Superior temporal gyrus (tissue), 1 donor: Measurements from ENCODE around the gene CH25H.
"Not testable (repeated sequence)": the region's sequence is repeated elsewhere in the genome, so short reads cannot be mapped to it uniquely, and the experiment has no call there.

Experiments used
- DNase-seq: peaks from one replicate; pipeline ENCODE4 v3.0.0-alpha.2; 2016; ENCODE audit errors: extremely low spot score

CH25H gene

DNA sequence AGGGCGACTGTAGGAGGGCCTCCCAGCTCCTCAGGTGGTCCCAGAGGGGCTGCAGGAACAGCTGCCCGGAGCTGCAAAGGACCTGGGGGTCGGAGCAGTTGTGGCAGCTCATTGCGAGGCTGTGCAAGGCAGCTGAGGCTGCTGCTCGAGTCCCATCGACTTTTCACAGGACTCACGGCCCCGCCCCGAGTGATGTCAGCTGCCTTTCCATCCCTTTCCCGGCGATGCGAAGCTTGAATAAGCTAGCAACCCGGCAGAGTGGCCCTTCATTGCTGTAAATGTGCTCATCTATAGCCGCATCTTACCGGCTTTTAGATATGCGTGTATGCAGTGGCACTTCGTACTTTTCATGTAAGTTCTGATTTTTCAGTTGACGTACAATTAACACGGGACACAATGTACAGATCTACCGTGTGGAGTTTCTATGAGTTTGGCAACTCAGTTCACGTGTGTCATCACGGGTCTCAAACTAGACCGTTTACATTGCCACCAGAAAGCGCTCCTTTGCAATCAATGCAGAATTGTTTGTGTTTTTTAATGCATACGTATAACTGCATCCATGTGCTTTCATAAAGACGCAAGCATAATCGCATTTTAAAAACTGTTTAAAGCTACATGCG is at the start of gene CH25H:
Gene CH25H (minus strand): TSS at position 137 of the 620 bp plus-strand sequence. CDS start 25 bp downstream, at position 112.
- DNase-seq: peak; percentile 91

GRCh38 chr10:89256340-89256739 is 49.2 kb upstream of the CH25H start:
- no peak for DNase-seq

- no peak for DNase-seq
Observed at GRCh38 chr10:89255793-89256192, 48.7 kb upstream of the CH25H start.

GRCh38 chr10:89255091-89255579 is 48.0 kb upstream of the CH25H start:
- DNase-seq: not testable (repeated sequence)

DNA sequence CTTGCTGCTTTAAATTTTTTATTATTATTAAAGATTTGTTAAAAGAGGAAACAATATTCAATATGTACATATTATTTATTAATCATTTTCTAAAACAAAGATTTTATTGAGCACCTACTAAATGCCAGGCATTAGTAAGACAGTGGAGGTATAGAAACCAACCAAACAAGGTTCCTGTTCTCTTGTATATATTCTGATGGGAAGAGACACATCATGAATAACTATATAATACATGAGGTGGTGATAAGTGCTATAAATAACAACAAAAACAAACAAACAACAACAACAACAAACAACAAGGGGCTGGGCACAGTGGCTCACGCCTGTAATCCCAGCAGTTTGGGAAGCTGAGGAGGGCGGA is 45.1 kb upstream of the CH25H start:
- DNase-seq: no peak

- DNase-seq: peak; percentile 98
Observed at GRCh38 chr10:89251409-89252224, 44.5 kb upstream of the CH25H start, which contains the start of gene LIPA. Gene LIPA (minus strand): TSS chr10:89251775. CDS start chr10:89247648, 4,127 bp downstream.

DNA sequence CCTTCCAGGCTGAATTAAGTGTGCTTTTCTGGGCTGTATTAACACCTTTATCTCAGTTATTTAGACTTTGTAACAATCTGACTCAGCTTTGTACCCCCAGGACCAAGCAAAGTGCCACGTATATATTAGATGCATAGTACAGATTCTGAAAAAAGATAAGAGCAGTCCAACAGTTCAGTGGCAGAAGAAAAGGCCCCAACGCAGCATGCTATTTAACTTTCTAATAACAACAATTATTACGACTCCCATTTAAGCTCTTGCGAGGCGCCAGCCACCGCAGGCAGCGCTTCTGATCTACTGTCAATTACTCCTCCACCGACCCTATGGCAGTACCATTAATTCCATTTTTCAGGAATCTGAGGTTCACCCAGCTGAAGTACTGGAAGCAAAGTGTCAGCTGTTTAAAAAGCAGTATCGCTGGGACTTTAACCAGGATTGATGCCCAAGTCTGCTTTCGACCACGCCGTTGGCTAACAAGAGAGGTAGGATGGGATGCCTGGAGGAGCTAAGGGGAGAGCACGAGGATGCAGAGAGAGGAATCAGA is 43.8 kb upstream of the CH25H start:
- DNase-seq: no peak

DNA sequence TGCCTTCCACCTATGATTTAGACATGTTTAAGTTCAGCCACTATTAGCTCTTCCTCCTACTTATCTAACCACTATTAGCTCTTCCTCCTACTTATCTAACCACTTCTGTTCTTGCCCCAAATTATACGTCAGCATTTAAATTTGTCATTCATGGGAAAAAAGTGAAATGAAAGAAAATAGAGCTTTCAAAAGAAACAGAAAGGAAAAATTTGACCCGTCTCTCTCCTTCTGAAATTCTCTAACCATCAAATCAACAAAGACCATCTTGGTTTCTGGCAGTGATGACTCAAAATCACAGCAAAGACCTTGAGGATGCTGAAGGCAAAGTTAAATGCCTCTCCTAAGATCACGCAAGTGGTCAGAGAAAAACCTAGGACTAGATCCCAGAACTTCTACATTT is 41.9 kb upstream of the CH25H start:
- DNase-seq: no peak

DNA sequence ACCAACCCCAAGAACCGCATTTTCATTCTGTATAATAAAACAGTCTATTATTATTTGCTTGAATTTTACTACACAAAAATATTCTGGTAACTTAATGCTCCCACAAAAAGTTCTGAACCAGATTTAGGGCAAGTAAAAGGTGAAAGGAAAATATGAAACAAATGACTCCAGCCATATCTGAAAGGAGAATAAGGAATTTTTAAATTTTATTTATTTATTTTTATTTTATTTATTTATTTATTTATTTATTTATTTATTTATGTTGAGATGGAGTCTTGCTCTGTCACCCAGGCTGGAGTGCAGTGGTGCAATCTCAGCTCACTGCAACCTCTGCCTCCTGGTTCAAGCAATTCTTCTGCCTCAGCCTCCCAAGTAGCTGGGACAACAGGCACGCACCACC is 40.5 kb upstream of the CH25H start:
- not testable (repeated sequence) for DNase-seq

DNA sequence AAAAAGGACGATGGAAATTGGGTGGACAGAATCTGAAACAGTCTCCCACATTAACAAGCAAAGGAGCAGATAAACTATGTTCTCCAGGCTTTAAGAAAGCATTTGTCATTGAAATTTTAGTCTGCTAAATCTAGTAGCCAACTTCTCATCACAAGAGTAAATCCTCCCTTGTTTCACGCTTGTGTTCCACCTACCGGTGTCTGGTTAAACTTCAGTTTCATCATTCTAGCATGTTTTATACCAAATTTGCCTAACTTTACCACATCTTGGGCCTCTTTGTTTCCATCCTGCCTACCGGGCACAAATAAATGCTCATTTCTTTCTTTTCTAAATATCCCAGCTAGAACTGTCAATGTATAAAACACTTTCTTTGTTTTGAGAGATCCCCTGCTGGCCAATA is 38.7 kb upstream of the CH25H start:
- DNase-seq: peak; percentile 77

DNA sequence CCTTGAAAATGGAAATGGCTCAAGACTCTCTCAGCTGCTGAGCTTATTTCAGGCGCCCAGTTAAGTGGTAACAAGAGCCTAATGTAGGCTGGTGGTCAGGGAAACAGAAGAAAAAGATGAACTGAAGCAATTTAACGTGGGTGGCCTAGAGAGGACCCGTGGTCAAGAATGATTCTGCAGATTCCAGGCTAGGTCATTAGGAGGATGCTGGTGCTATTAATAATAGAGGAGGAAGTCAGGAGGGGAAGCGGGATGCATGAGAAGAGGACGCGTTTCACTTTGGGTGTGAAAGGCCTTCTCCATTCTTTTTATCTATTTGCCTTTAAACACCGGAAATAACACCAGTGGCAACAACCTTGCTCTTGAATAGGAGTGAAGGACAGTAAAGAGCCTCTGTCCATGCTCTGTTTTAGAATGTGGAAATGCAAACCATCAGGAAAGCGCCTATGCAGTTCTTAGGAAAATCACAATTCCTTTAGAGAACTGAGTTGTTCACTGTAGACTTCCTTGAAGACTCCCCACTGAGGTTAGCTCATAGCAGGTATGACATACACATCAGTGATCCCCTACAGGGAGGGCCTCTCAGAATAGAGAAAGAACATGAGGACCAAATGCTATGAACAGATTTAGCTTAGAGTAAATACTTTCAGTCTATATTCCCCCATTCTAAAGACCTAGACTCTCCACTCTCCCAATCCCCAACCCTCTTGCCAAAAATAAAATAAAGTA is 35.9 kb upstream of the CH25H start:
- no peak for DNase-seq

DNA sequence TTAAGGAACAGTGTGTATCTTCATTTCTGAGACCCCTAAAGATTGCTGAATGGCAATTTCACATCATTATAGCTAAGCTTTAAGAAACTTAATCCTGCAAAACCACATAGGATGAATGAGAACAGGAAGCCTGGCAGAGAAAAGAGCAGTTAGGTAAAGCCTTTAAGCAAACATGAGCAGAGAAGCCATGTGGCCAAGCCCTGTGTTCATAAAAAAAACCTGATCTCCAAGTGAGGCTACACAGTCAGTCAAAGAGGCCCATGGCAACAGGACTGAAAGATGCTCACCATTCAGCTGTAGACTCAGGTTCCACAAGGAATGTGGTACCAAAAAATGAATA is 35.2 kb upstream of the CH25H start:
- no peak for DNase-seq

GRCh38 chr10:89241486-89242344 is 34.6 kb upstream of the CH25H start:
- no peak for DNase-seq

DNA sequence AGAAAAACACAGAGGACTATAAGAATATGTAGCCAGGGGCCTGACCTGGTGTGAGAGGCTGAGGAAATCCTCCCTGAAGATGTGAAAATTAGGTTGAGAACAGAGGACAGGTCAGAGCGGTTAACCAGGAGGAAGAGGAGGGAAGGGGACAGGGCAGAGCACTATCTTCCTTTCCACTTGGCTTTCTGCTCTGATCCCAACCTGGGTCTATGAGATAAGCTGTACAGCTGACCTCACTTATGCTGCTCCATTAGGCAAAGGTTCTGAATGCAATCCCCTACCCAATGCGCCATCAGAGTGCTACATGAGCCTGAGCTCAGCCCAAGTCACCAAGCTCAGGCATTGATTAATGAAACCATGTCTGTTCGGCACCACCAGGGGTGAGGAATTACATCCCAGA is 33.9 kb upstream of the CH25H start:
- no peak for DNase-seq

DNA sequence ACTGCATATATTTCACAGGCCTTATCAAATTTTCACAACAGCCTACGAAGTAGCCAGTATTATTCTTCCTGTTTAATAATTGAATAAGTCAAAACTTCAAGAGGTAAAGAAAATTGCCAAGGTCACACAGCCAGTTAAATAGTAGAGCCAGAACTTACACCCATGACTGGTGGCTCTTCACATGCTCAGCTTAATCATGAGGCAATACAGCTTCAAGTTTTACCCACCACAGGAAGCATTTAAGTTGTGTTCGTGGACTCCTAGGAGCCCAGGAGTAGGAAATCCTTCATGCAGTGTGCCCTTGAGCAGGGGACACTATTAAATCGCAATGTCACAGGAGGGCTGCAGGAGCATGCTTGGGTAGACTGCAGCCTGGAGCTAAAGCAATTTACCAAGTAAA is 33.4 kb upstream of the CH25H start:
- no peak for DNase-seq

GRCh38 chr10:89238956-89239644 is 32.0 kb upstream of the CH25H start:
- no peak for DNase-seq

DNA sequence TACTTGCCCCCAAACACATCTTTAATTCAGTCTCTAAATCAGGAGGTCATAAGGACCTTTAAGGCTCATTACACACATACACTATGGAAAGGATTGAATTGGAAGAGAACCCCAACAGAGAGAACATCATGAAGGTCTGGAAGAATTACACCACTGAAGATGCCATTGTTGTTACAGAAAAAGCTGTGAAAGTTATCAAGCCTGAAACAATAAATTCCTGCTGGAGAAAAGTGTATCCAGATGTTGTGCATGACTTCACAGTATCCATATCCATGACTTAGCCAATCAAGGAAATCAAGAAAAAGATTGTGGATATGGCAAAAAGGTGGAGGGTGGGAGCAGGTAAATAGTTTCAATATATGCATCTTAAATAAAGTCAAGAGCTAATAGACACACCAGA is 30.7 kb upstream of the CH25H start:
- DNase-seq: no peak

GRCh38 chr10:89236226-89236797 is 29.2 kb upstream of the CH25H start:
- no peak for DNase-seq

GRCh38 chr10:89235073-89235798 is 28.1 kb upstream of the CH25H start:
- DNase-seq: peak; percentile 83

GRCh38 chr10:89233033-89233432 is 25.9 kb upstream of the CH25H start:
- peak; percentile 87 for DNase-seq
